ENCODE measurements around the gene SLC25A38.

Gene SLC25A38

DNA sequence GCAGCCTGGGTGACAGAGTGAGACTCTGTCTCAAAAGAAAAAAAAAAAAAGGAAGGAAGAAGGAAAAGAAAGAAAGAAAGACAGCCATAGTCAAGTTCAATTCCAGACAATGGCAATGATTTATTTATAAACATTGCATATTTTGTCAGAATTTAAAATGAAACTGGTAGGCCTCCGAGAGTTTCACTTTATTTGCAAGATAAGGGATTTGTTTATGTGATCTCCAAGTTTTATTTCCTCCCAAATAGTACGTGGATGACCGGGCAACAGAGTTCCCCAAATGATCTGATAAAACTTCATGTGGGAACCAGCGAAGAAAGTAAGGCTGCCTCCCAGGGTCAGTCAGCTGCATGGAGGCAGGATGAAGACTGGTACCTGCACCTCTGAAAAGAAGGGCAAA, 55.7 kb downstream of the SLC25A38 start:
- DNase-seq, result no peak

DNA sequence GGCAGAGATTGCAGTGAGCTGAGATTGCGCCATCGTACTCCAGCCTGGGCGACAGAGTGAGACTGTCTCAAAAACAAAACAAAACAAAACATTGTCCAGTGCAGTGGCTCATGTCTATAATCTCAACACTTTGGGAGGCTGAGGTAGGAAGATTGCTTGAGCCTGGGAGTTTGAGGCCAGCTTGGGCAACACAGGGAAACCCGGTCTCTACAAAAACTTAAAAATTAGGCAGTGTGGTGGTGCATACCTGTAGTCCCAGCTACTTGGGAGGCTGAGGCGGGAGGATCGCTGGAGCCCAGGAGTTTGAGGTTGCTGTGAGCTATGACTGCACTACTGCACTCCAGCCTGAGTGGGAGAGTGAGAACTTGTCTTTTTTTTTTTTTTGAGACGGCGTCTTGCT, 57.1 kb downstream of the SLC25A38 start:
- no peak for DNase-seq

DNA sequence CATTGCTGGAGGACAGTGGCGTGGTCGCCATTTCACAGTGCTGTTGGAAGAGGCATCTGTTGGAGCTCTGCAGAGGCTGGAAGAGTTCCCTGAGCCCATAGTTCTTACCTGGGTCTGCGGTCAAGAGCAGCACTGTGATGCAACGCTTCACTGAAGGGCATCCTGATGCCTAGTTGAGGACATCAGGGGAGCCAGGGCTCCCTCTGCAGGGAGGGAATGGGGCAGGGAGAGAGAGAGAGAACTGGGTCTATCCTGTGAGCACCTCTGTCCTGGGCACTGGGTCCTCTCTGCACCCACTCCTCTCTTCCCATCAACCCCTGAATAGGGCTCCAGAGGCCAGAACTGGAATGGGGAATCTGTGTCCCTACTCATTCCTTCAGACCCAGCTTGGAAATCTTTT, 60.4 kb downstream of the SLC25A38 start:
- DNase-seq, result no peak

DNA sequence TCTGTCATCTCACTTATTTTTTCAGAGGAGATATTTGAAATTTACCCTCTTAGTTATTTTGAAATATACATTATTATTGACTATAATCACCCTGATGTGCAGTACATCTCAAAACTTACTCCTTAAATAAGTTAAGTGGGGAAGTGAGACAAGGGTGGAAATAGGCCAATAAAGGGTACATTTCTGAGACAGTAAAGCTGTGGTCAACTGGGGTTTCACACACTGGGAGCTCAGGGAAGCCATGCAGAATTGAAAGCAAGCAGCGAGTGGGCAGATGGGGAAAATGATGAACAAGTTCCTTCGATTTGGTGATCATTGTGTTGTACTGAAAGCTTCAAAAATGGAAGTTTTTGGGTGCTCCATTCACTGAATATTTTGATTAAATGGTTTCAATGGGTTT, 62.8 kb downstream of the SLC25A38 start:
- DNase-seq, result no peak

DNA sequence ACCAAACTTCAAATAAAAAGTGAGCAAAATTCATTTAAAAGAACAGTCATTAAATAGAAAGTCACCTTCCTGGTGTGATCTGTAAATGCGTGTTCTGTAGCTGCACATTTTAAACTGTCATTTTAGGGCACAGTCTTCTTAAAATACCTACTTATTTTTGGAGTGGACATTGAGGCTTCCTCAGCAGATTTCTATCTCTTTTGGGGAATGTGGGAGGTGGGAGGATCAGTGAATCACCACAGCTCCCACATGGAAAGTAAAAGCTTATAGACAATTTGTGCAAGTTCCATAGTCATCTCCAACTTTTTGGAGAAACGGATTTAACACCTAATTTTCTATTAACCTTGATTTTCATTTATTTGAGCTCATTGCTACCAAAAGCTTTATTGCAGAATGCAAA, 63.3 kb downstream of the SLC25A38 start:
- DNase-seq, result no peak
